Colonic mucosa (tissue), 4 donors: ENCODE measurements around the gene SERPINB8. TPM values are rescaled to one million over a fixed set of nuclear protein-coding genes. Genes with fewer than 3 reads are reported as not detected.
A peak's percentile ranks its signal among the peaks of the same experiment; 100 is the strongest.
"Not testable (repeated sequence)": the region's sequence is repeated elsewhere in the genome, so short reads cannot be mapped to it uniquely, and the experiment has no call there.

Source experiments
- DNase-seq: peaks from one replicate; pipeline ENCODE4 v3.0.0-alpha.2; 2020
- H3K27ac ChIP-seq: fragments of 200-600 bp; one replicate; pipeline ENCODE4 v1.8.0; 2021
- H3K27me3 ChIP-seq: fragments of 200-600 bp; one replicate; pipeline ENCODE4 v1.8.0; 2021
- H3K36me3 ChIP-seq: fragments of 200-600 bp; one replicate; pipeline ENCODE4 v1.8.0; 2021
- H3K4me1 ChIP-seq: fragments of 200-600 bp; one replicate; pipeline ENCODE4 v1.8.0; 2021; ENCODE audit warnings: mild to moderate bottlenecking
- H3K4me3 ChIP-seq: fragments of 200-600 bp; one replicate; pipeline ENCODE4 v1.8.0; 2021
- H3K9ac ChIP-seq, 2 donors: one replicate each; pipeline ENCODE4 v1.7.0; 2013; ENCODE audit warnings: control low read depth in 2 of 2, low read depth in 2 of 2, low read length in 2 of 2
- H3K9me3 ChIP-seq: fragments of 200-600 bp; one replicate; pipeline ENCODE4 v1.8.0; 2021
- intact Hi-C: fragments of 100-400 bp; cut with DNase I; formaldehyde crosslinking; loops from one replicate; pipeline ENCODE4 v1.14.1; 2022
- total RNA-seq, 2 donors: library from RNA; stranded (reverse); fragmentation: NEBNext Ultra II Directional in 1 of 2; extraction: Animal tissue kit (Norgen Biotek cat#: 25700) in 1 of 2; gene quantifications; one replicate each; pipeline ENCODE4 v1.2.1, GENCODE V29; 2021
- TF ChIP-seq, protein P1 (sequence below): fragments of 200-600 bp; IDR thresholded peaks from one replicate; pipeline ENCODE4 v1.8.0; 2022; ENCODE audit warnings: antibody characterized with exemption, mild to moderate bottlenecking
- donor health status: healthy.
- donor health status: DM: no; HTN: no; CAD: no.
- donor health status: DM: no; HTN: no; CAD: no.

Gene SERPINB8
- total RNA-seq, 2 donors from 2014 or later, result 9.2 to 20.1 TPM

DNA sequence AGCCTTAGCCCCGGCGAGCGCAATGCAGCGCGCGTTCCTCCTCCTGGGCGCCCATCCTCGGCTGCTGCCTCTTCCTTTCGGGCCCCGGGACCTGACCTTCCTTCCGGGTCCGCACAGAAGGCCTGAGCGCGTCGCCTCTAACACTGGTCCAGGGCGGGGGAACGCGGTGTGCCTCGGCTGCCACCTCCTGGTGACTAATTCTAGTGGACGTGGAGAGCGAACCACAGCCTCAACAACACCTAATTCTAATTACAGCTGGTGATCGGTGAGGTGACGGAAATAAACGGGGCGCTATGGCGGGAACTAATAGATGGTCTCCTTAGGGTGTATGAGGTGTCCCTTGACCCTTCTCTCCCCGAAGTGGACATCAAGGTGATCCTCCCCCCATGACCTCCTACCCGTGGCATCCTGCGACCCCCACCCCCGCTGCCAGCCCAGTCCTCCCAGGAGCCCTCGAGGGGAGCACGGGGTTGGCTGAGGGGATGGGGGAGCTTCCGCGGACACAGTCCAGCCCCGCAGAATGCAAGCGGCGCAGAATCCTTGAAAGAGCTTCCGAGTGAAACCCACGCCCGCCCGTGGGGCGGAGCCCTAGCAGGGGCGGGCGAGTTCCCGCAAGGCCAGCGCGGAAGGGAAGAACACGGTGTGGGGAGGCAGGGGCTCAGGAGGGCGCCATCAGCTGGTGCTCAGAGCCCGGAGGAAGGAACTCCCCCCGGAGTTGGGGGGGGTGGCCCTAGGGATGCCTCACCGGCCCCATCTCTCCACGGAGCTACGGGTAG, 33.5 kb upstream of the SERPINB8 start:
- H3K4me1 ChIP-seq, result peaks cover 5% of the 10 kb centered on the region
- no peaks in the 10 kb centered on the region for H3K36me3 ChIP-seq
- H3K4me3 ChIP-seq, result peak overlapping the region; percentile 43
- intact Hi-C loops, result loop anchor here (10.0 kb wide), 1 partner anchor 422 kb away; no protein-coding TSS in a partner anchor
- peak overlapping the region in 1 of 2 donors; percentile 46 for H3K9ac ChIP-seq
- no peaks in the 10 kb centered on the region for H3K27me3 ChIP-seq
- TF ChIP-seq, protein P1, sequence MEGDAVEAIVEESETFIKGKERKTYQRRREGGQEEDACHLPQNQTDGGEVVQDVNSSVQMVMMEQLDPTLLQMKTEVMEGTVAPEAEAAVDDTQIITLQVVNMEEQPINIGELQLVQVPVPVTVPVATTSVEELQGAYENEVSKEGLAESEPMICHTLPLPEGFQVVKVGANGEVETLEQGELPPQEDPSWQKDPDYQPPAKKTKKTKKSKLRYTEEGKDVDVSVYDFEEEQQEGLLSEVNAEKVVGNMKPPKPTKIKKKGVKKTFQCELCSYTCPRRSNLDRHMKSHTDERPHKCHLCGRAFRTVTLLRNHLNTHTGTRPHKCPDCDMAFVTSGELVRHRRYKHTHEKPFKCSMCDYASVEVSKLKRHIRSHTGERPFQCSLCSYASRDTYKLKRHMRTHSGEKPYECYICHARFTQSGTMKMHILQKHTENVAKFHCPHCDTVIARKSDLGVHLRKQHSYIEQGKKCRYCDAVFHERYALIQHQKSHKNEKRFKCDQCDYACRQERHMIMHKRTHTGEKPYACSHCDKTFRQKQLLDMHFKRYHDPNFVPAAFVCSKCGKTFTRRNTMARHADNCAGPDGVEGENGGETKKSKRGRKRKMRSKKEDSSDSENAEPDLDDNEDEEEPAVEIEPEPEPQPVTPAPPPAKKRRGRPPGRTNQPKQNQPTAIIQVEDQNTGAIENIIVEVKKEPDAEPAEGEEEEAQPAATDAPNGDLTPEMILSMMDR, result peak; percentile 65
- no peaks in the 10 kb centered on the region for H3K9me3 ChIP-seq
- no peak overlapping the region for H3K27ac ChIP-seq
- peak; percentile 78 for DNase-seq

DNA sequence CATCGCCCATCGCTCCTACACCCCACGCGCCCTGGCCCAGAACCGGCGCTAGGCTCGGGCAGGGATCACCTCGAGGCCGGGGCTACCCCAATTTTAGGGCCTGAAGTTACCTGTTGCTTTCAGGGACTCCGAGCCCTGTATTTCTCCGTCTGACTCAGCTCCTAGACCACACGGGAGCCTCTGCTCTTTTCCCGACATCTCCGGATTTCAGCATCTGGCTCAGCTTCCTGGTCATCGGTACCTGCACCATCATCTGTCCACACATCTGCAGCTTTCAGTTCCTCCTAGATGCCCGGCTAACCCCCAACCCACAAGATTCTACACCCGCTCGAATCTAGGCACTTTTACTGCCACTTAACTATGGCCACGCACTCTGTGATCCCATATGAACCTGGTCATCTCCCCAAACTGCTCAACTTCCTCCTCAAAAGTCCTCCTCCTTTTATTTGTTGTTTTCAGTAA, 32.9 kb upstream of the SERPINB8 start:
- TF ChIP-seq, protein P1, result no peak
- no peak for DNase-seq
- H3K36me3 ChIP-seq, result no peaks in the 10 kb centered on the region
- intact Hi-C loops, result loop anchor here (10.0 kb wide), 1 partner anchor 422 kb away; no protein-coding TSS in a partner anchor
- H3K9me3 ChIP-seq, result no peaks in the 10 kb centered on the region
- peak overlapping the region; percentile 43 for H3K4me3 ChIP-seq
- H3K27me3 ChIP-seq, result no peaks in the 10 kb centered on the region
- H3K27ac ChIP-seq, result no peak overlapping the region
- H3K4me1 ChIP-seq, result peaks cover 5% of the 10 kb centered on the region
- no peak overlapping the region for H3K9ac ChIP-seq

DNA sequence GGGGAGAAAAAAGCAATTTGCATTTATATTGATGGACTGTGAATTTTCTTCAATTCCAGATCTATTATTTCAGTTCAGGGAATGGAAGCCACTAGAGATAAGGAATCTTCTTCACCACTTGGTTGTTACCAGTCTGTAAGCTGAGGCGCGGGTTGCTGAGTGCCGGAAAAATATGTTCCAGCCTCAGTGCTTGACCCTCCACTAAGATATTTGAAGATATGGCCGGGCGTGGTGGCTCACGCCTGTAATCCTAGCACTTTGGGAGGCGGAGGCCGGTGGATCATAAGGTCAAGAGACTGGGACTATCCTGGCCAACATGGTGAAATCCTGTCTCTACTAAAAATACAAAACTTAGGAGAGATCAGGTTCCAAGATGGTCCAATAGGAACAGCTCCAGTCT, 29.9 kb upstream of the SERPINB8 start:
- Histone ChIP-seq H3K36me3 (no peaks in the 10 kb centered on the region), H3K27me3 (no peaks in the 10 kb centered on the region), H3K27ac (no peak overlapping the region), H3K4me3 (no peak overlapping the region), H3K4me1 (peaks cover 5% of the 10 kb centered on the region), H3K9ac (no peak overlapping the region), H3K9me3 (no peaks in the 10 kb centered on the region)
- DNase-seq, result no peak
- TF ChIP-seq, protein P1, result no peak
- intact Hi-C loops, result no loop called here

DNA sequence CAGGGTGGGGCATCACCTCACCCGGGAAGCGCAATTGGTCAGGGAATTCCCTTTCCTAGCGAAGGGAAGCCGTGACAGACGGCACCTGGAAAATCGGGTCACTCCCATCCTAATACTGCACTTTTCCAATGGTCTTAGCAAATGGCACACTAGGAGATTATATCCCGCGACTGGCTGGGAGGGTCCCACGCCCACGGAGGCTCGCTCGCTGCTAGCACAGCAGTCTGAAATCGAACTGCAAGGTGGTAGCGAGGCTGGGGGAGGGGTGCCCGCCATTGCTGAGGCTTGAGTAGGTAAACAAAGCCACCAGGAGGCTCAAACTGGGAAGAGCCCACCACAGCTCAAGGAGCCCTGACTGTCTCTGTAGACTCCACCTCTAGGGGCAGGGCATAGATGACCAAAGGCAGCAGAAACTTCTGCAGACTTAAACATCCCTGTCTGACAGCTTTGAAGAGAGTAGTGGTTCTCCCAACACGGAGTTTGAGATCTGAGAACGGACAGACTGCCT, 29.3 kb upstream of the SERPINB8 start:
- intact Hi-C loops, H3K4me3 ChIP-seq, DNase-seq, H3K9me3 ChIP-seq, H3K36me3 ChIP-seq, H3K4me1 ChIP-seq, H3K27me3 ChIP-seq, H3K9ac ChIP-seq, H3K27ac ChIP-seq: not testable (repeated sequence)

DNA sequence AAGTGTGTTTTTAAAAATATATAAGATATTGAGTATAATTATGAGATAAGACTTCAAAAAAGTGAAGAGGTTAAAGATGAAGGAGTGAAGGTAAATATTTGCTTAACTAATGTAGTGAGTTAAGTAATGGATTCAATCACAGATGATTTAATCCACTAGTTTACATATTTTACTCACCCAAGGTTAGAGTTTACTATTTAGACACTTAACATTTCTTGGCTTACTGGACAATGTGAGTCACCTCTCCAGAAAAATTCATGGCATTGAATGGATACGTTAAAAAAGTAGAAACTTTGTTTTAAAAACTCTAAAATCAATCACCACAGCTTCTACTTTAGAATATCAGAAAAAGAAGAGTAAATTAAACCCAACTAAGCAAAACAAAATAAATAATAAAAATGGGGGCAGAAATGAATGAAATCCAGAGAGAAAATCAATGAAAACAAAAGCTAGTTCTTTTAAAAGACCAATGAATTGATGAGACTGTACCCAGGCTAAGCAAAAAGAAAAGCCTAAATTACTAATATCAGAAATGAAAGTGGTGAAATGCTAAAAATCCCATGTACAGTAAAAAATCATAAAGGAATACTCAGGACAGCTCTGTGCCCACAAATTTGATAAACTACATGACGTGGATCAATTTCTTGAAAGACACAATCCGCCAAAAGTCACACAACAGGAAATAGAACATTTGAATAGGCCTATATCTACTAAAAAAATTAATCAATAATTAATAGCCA, 22.7 kb upstream of the SERPINB8 start:
- Histone ChIP-seq H3K9ac (no peak overlapping the region), H3K9me3 (no peaks in the 10 kb centered on the region), H3K4me3 (no peak overlapping the region), H3K36me3 (no peaks in the 10 kb centered on the region), H3K27ac (no peak overlapping the region), H3K27me3 (no peaks in the 10 kb centered on the region), H3K4me1 (no peaks in the 10 kb centered on the region)
- TF ChIP-seq, protein P1, result no peak
- DNase-seq, result no peak
- intact Hi-C loops, result no loop called here
